Hematopoietic multipotent progenitor cell treated with erythropoietin and hydrocortisone succinate and interleukin-3 and kit ligand, for 6 days (in vitro differentiated cells): Measurements from ENCODE around the gene THG1L.
A peak's percentile ranks its signal among the peaks of the same experiment; 100 is the strongest.

ENCODE experiments used
- DNase-seq: peaks from one replicate; pipeline ENCODE4 v3.0.0-alpha.2; 2015

Gene THG1L

DNA sequence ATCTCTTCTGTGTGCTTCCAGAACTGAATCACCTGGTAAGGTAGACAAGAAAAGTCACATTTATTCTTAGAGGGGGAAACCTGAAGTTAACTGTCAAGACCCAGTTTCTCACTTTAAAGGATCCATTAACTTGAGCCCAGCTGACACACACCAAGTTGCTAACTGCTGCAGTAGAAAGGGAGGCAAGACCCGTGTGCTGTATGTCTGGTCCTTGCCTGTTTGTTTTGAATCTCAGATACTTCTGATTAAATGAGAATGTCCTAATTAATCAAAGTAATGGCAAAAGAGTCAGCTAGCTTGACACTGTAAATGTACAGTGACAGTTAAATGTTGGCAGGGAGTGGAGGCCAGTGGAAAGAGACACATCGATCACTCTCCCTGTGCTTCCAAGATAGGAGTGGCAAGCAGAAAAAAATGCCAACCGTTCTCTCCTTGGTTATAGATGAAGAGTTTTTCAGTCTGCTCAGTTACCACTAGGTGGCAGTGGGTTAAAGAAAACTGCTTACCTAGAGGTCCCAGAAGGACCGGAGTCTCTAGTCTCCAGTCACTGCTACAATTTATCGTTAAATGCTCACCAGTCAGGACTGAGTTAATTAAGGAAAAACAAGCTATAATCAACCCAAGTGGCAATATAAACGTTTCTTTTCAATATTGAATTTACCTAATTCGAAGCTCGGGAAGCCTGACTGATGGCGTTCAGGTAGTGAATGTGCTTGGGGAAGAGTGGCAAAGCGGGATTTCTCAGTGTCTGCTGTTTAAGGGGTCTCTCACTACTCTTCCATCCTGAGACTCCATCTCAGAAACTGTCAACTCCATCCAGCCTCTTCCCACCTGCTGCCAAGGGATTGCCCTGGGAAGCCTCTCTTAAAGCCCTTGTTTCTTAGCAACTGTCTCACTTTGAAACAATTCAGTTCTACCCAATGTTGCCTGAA is 30.7 kb downstream of the THG1L start:
- peak; percentile 89 for DNase-seq

GRCh38 chr5:157764531-157764930 is 33.3 kb downstream of the THG1L start:
- no peak for DNase-seq

DNA sequence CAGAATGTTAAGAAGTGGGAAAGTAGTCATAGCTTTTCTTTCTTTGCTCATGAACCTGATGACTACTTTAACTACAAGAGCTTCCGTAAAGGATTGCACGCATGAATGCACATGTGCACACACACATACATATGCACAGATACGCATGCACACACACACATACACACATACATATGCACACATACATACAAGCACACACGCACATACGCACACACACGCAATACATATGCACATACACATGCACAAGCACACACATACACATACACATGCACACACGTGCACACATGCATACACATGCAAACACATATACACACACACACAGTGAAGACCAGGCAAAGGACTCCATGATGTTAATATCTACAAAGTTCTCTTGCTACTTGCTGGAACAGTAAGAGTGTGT is 35.2 kb downstream of the THG1L start:
- no peak for DNase-seq

DNA sequence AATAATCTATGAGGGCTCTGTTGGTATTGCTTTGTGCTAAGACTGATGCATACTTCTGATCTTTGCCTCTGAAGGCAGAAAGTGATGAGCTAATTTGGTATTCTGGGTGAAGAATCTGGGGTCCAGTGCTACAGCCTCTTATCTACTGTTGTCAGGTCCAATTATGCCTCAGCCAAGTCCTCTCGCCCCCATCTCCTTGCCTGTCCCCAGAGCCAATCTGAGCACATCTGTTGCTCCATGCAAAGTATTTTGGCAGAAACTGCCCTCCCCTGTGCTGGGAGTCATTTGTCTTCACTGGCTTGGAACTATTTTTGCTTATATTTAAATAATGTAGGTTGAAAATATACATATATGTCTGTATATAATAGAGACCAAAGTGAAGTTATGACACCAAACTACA is 35.7 kb downstream of the THG1L start:
- peak; percentile 12 for DNase-seq

GRCh38 chr5:157767689-157768088 is 36.5 kb downstream of the THG1L start:
- no peak for DNase-seq

- no peak for DNase-seq
These were observed 39.4 kb downstream of the THG1L start for GRCh38 chr5:157770665-157771064.

- no peak for DNase-seq
These were observed 40.9 kb downstream of the THG1L start for GRCh38 chr5:157772127-157772526.

DNA sequence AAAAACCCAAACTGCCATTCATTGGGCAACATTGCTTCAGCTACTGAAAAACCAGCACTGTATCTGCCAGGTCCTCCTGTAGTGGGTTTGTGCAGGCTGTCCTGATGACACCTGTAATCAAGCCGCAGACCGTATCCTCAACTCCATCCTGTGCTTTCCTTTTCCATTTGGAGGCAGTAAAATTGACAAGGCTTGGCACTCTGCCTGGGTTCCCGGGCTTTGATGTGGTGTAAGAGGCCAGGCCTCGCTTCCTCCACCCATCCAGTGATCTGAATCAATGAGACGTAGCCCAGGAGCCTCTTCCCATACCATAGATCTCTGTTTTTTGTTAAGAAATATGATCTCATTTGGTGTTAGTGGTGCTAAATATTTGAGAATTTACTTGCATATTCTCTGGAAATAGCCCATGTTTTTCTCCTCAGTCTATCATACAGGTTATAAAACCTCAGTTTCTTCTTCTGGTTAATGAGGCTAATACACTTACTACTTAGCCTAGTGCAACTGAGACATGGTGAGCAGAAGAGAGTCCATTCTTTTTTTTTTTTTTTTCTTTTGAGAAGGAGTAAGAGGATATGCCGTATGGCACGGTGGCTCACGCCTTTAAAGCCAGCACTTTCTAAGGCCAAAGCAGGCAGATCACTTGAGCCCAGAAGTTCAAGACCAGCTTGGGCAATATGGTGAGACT is 47.0 kb downstream of the THG1L start:
- peak; percentile 13 for DNase-seq

DNA sequence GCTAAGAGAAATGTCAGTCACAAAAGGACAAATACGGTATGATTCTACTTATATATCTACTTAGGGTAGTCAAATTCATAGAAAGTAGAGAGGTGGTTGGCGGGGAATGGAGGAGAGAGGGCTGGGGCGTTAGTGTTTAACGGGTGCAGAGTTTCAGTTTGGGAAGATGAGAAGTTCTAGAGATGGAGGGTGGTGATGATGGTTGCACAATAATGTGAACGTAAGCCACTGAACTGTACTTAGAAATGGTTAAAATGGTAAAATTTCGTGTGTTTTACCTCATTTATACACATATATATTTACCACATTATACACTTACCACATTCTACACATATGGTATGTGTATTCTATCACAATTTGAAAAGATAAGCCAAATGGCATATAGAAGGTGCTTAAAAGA is 48.0 kb downstream of the THG1L start:
- no peak for DNase-seq

DNA sequence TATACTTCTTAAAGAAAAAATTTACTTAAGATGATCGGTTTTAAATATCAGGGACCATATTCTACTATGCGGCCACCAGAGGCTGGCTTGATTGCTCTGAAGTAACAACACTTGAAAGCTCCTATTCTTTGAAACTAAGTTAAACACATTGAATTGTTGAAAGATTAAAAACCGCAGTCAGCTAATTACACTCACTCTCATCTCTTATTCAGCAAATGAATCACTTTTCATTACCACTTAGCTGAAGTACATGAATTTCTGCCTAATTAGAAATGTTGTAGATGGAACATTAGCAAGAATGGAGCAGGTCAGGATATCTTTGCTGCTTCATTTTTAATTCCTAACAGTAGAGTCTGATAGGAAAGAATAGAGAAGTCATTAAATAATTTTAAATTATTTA is 54.6 kb downstream of the THG1L start:
- no peak for DNase-seq
